Mesodermal cell (in vitro differentiated cells): ENCODE results near the gene CDH22.

ENCODE experiments used
- H3K27ac ChIP-seq: 2 replicates; pipeline ENCODE4 v1.7.0; 2013; ENCODE audit warnings: mild to moderate bottlenecking, low read depth, low read length, moderate library complexity; ENCODE audit not compliant: severe bottlenecking
- H3K36me3 ChIP-seq: 2 replicates; pipeline ENCODE4 v1.7.1; 2013; ENCODE audit warnings: mild to moderate bottlenecking, low read length, moderate library complexity; ENCODE audit not compliant: control insufficient read depth, insufficient read depth
- H3K4me1 ChIP-seq: one replicate; pipeline ENCODE4 v1.7.1; 2013; ENCODE audit warnings: mild to moderate bottlenecking, low read length; ENCODE audit not compliant: insufficient read depth, control insufficient read depth, poor library complexity, severe bottlenecking
- H3K4me3 ChIP-seq: 2 replicates; pipeline ENCODE4 v1.7.0; 2013; ENCODE audit warnings: low read length, control low read depth, mild to moderate bottlenecking; ENCODE audit not compliant: insufficient read depth, poor library complexity, severe bottlenecking; ENCODE audit errors: extremely low read depth
- H3K9me3 ChIP-seq: 2 replicates; pipeline ENCODE4 v1.7.1; 2013; ENCODE audit warnings: mild to moderate bottlenecking, low read length, moderate library complexity; ENCODE audit not compliant: control insufficient read depth
- WGBS, 2 experiments: methylation state at CpG; one replicate each; pipeline ENCODE4 v1.1.5; 2013; ENCODE audit warnings: missing lambda C conversion rate in 2 of 2; ENCODE audit not compliant: insufficient coverage in 2 of 2; 5-methylcytosine and 5-hydroxymethylcytosine counted together

The CDH22 gene

GRCh38 chr20:46306743-46307138 lies 1.6 kb downstream of the CDH22 start:
- WGBS, 2 experiments: 30% methylated on average over 7 to 10 of the region's 10 CpGs
- no peak overlapping the region for H3K4me3 ChIP-seq

GRCh38 chr20:46305973-46306360 lies 2.3 kb downstream of the CDH22 start:
- Histone ChIP-seq H3K4me1 (peaks cover 3% of the 10 kb centered on the region), H3K4me3 (no peak overlapping the region), H3K9me3 (no peaks in the 10 kb centered on the region), H3K27ac (no peak overlapping the region), H3K36me3 (no peaks in the 10 kb centered on the region)
- 72 to 77% methylated on average over 7 to 9 of the region's 9 CpGs for WGBS, 2 experiments

More at GRCh38 chr20:46306743-46307138, 1.6 kb downstream of the CDH22 start:
- Histone ChIP-seq H3K27ac (no peak overlapping the region), H3K9me3 (no peaks in the 10 kb centered on the region), H3K4me1 (peaks cover 3% of the 10 kb centered on the region), H3K36me3 (no peaks in the 10 kb centered on the region)

DNA sequence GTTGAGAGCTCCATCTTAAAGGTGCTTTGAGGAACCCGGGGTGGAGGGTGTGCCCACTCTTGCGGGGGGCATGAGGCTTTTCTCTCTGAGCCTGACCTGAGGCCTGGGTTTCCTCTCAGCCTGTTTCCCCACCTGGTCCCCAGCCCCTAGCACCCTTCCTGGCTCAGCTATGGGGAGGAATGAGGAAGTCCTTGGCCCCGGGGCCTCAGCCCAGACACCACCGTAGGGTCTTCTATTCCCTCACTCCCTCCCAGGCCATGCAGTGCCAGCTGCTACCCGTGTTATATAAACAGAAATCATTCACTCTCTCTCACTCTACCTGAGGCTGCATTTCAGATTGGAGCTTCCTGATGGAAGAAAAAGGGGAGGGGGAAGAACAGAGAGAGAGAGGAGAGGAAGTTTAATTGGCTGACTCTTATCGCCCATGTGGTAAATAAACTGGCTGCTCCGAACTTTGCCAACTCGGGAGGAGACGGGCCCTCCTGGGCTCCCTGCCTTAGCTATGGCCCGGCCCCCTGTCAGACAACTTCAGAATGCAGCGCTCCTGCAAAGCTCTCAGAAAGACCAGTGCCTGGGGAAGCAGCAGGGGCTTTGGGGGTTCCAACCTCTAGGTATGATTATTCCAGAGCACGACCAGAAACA lies 2.8 kb downstream of the CDH22 start:
- Histone ChIP-seq H3K4me3 (no peak overlapping the region), H3K9me3 (no peaks in the 10 kb centered on the region), H3K27ac (no peak overlapping the region), H3K36me3 (no peaks in the 10 kb centered on the region), H3K4me1 (peaks cover 3% of the 10 kb centered on the region)
- 52 to 56% methylated on average over 9 of the region's 12 CpGs for WGBS, 2 experiments

- no peaks in the 10 kb centered on the region for H3K9me3 ChIP-seq
- H3K4me3 ChIP-seq: no peak overlapping the region
- H3K36me3 ChIP-seq: no peaks in the 10 kb centered on the region
- H3K27ac ChIP-seq: no peak overlapping the region
- H3K4me1 ChIP-seq: peaks cover 3% of the 10 kb centered on the region
- 66 to 75% methylated on average over 2 of the region's 3 CpGs for WGBS, 2 experiments
Observed at GRCh38 chr20:46304852-46305251, 3.4 kb downstream of the CDH22 start.

DNA sequence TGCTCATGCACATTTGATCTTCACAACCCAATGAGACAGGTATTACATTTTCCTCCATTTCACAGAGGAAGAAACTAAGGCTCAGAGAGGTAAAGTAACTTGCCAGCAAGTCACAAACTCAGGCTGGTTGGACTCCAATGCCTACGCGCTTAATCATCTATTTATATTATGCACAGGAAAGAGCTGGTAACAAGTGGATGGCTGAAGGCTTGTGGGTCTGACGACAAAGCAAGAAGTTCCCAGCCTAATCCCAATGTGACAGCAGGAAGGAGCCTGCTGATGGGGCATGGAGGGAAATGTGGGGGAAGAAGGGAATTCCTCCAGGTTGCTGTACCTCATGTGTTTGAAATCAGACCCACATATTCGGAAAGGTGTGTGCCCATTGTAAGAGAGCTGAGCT lies 3.9 kb downstream of the CDH22 start:
- 83 to 100% methylated on average over 1 to 2 of the region's 4 CpGs for WGBS, 2 experiments

DNA sequence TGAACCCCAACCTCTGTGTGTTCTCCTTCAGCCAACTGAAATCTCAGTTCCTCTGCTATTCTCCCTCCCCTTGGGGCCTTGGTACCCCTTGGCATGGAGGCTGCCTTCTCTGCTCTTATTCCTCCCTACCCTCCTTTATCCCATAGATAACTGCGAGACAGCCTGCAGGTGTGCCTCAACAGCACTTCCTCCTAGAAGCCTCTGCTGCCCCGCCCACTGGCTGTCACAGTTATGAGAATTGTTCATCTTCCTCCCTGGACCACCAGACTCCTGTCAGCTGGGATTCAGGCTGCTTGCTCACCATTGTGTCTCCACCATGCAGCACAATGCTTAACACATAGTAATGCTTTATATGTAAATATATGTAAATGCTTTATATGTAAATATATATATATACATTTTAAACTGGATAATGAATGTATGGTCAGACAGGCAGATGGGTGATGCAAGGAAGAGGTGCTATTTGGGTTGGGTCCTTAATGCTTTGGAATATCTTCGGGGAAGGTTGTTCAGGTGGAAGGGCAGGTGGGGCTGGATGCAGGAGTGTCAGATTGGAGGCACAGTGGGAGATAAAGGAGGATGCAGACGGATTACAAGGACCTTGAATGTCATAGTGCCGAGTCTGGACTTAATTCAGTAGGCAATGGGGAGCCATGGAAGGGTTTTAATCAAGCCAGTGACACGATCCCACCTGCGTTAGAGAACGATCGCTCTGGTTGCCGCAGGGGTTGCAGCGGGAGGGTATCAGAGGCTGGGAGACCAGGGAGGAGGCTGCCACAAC lies 4.9 kb downstream of the CDH22 start:
- no peaks in the 10 kb centered on the region for H3K9me3 ChIP-seq
- H3K36me3 ChIP-seq: no peaks in the 10 kb centered on the region
- 78 to 86% methylated on average over 11 of the region's 11 CpGs for WGBS, 2 experiments

More for the DNA sequence above, 3.9 kb downstream of the CDH22 start:
- no peak overlapping the region for H3K27ac ChIP-seq
- H3K36me3 ChIP-seq: no peaks in the 10 kb centered on the region
- H3K9me3 ChIP-seq: no peaks in the 10 kb centered on the region
- peaks cover 3% of the 10 kb centered on the region for H3K4me1 ChIP-seq
- H3K4me3 ChIP-seq: no peak overlapping the region

GRCh38 chr20:46302106-46302505 lies 6.2 kb downstream of the CDH22 start:
- WGBS, 2 experiments: 82 to 100% methylated on average over 2 to 3 of the region's 5 CpGs
- H3K36me3 ChIP-seq: no peaks in the 10 kb centered on the region
- no peaks in the 10 kb centered on the region for H3K9me3 ChIP-seq
- no peak overlapping the region for H3K4me3 ChIP-seq
- peaks cover 3% of the 10 kb centered on the region for H3K4me1 ChIP-seq
- H3K27ac ChIP-seq: no peak overlapping the region

More for the DNA sequence above, 4.9 kb downstream of the CDH22 start:
- H3K27ac ChIP-seq: no peak overlapping the region
- H3K4me3 ChIP-seq: no peak overlapping the region
- H3K4me1 ChIP-seq: peaks cover 3% of the 10 kb centered on the region

GRCh38 chr20:46300281-46300680 lies 8.0 kb downstream of the CDH22 start:
- Histone ChIP-seq H3K27ac (no peak overlapping the region), H3K4me1 (peaks cover 3% of the 10 kb centered on the region), H3K4me3 (no peak overlapping the region), H3K9me3 (no peaks in the 10 kb centered on the region), H3K36me3 (no peaks in the 10 kb centered on the region)
- 81 to 91% methylated on average over 9 to 12 of the region's 12 CpGs for WGBS, 2 experiments

DNA sequence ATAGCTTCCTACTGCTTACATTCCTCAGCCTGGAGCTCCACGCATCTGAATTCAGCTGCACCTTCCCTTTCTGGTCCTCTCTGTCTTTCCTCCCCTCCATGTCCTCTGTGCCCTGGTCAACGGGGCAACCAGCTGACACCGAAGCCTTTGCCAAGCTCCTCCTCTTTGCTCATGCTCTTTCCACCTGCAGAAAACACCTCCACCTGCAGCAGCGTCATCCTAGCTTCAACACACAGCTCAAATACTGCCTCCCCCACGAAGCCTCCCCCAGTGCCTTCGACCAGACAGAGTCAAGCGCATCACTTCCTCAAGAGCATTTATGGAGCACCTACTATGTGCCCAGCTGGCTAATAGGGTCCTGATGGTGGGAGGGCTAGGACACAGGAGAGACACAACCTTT lies 9.2 kb downstream of the CDH22 start:
- Histone ChIP-seq H3K27ac (no peak overlapping the region), H3K4me1 (peaks cover 1% of the 10 kb centered on the region), H3K36me3 (no peaks in the 10 kb centered on the region), H3K9me3 (no peaks in the 10 kb centered on the region), H3K4me3 (no peak overlapping the region)
- WGBS, 2 experiments: 32 to 62% methylated on average over 3 to 5 of the region's 7 CpGs

- Histone ChIP-seq H3K4me3 (no peak overlapping the region), H3K27ac (no peak overlapping the region), H3K4me1 (no peaks in the 10 kb centered on the region), H3K9me3 (no peaks in the 10 kb centered on the region), H3K36me3 (no peaks in the 10 kb centered on the region)
- 78 to 91% methylated on average over 3 of the region's 3 CpGs for WGBS, 2 experiments
Observed at GRCh38 chr20:46298374-46298773, 9.9 kb downstream of the CDH22 start.
